SK-N-SH (cell line): Measurements from ENCODE around the gene ARL4D. TPM values are rescaled to one million over a fixed set of nuclear protein-coding genes. Genes with fewer than 3 reads are reported as not detected.

ENCODE experiments used
- CHD2 ChIP-seq: fragments of 150-350 bp; IDR thresholded peaks from 2 replicates; pipeline ENCODE4 v1.6.1; 2018; ENCODE audit warnings: low read length; ENCODE audit not compliant: partially characterized antibody
- CTCF ChIP-seq: fragments of 200-600 bp; sonication (generic); IDR thresholded peaks from 2 replicates; pipeline ENCODE4 v1.6.1; 2017; ENCODE audit warnings: antibody characterized with exemption, mild to moderate bottlenecking, moderate library complexity
- ELF1 ChIP-seq: IDR thresholded peaks from 2 replicates; pipeline ENCODE4 v1.4.0; 2012
- FOSL2 ChIP-seq: IDR thresholded peaks from 2 replicates; pipeline ENCODE4 v1.4.0; 2012; ENCODE audit warnings: low read depth, mild to moderate bottlenecking, moderate library complexity, borderline replicate concordance
- FOXJ3 ChIP-seq: sonication (generic); formaldehyde crosslinking; IDR thresholded peaks from 2 replicates; pipeline ENCODE4 v1.5.1; 2020; ENCODE audit warnings: mild to moderate bottlenecking, missing genetic modification reagents
- FOXM1 ChIP-seq: IDR thresholded peaks from 2 replicates; pipeline ENCODE4 v1.4.0; 2012; ENCODE audit warnings: low read depth, mild to moderate bottlenecking
- IRF3 ChIP-seq: fragments of 150-350 bp; IDR thresholded peaks from 2 replicates; pipeline ENCODE4 v1.6.1; 2016; ENCODE audit warnings: mild to moderate bottlenecking, low read depth, low read length
- MAX ChIP-seq: IDR thresholded peaks from 2 replicates; pipeline ENCODE4 v1.4.0; 2012; ENCODE audit warnings: low read depth
- MXI1 ChIP-seq: IDR thresholded peaks from 2 replicates; pipeline ENCODE4 v1.6.1; 2012; ENCODE audit warnings: mild to moderate bottlenecking, low read depth, low read length, improper control_type of control experiment
- NFIC ChIP-seq: IDR thresholded peaks from 2 replicates; pipeline ENCODE4 v1.4.0; 2012; ENCODE audit warnings: borderline replicate concordance
- NRF1 ChIP-seq: IDR thresholded peaks from 2 replicates; pipeline ENCODE4 v1.6.1; 2012; ENCODE audit warnings: low read depth, mild to moderate bottlenecking, low read length
- PBX3 ChIP-seq: IDR thresholded peaks from 2 replicates; pipeline ENCODE4; 2012
- POLR2AphosphoS5 ChIP-seq: IDR thresholded peaks from 2 replicates; pipeline ENCODE4 v1.6.1; 2012; ENCODE audit warnings: low read depth, low read length
- RAD21 ChIP-seq: IDR thresholded peaks from 2 replicates; pipeline ENCODE4 v1.6.1; 2012; ENCODE audit warnings: mild to moderate bottlenecking, low read length
- REST ChIP-seq: IDR thresholded peaks from 2 replicates; pipeline ENCODE4 v1.6.1; 2012; ENCODE audit warnings: mild to moderate bottlenecking, low read depth, low read length, moderate library complexity
- SIN3A ChIP-seq: IDR thresholded peaks from 2 replicates; pipeline ENCODE4 v1.6.1; 2012; ENCODE audit warnings: low read depth, mild to moderate bottlenecking, low read length, moderate library complexity, borderline replicate concordance
- SMC3 ChIP-seq: IDR thresholded peaks from 2 replicates; pipeline ENCODE4 v1.6.1; 2012; ENCODE audit warnings: low read depth, low read length, improper control_type of control experiment
- TAF1 ChIP-seq: IDR thresholded peaks from 2 replicates; pipeline ENCODE4 v1.6.1; 2012; ENCODE audit warnings: low read depth, mild to moderate bottlenecking, low read length, moderate library complexity, borderline replicate concordance
- TCF12 ChIP-seq: IDR thresholded peaks from 2 replicates; pipeline ENCODE4 v1.4.0; 2012
- TEAD4 ChIP-seq: IDR thresholded peaks from 2 replicates; pipeline ENCODE4 v1.4.0; 2012; ENCODE audit warnings: mild to moderate bottlenecking, borderline replicate concordance; ENCODE audit not compliant: insufficient read depth
- USF2 ChIP-seq: fragments of 150-350 bp; IDR thresholded peaks from 2 replicates; pipeline ENCODE4 v1.6.1; 2017; ENCODE audit warnings: antibody characterized with exemption, low read length, low read depth, borderline replicate concordance
- ZBTB33 ChIP-seq: IDR thresholded peaks from 2 replicates; pipeline ENCODE4 v1.4.0; 2012; ENCODE audit warnings: low read depth, borderline replicate concordance
- polyA plus RNA-seq, 3 experiments: library from polyadenylated mRNA; depleted of rRNA; stranded (reverse); fragments of >200 nt; gene quantifications; 2 replicates each; pipeline ENCODE4 v1.2.3, GENCODE V29; 2012

Gene ARL4D
- polyA plus RNA-seq, 1 of the 3 experiments (the other 2 are of a cell fraction), result 29.5 TPM

GRCh38 chr17:43388359-43389045 is 10.3 kb upstream of the ARL4D start (continued):
- TF ChIP-seq REST (peak; percentile 31; the same call in 1 of the 2 replicates), RAD21 (no peak), FOXJ3 (CRISPR knock-in tag) (peak; percentile 72; the same call in 1 of the 2 replicates), TEAD4 (no peak), ZBTB33 (no peak), IRF3 (no peak), PBX3 (no peak), MAX (peak; percentile 61), FOXM1 (no peak), SIN3A (peak; percentile 54; the same call in 1 of the 2 replicates), USF2 (no peak), FOSL2 (no peak; the same call in 1 of the 2 replicates), POLR2AphosphoS5 (peak; percentile 85), NRF1 (no peak), CTCF (no peak), ELF1 (peak; percentile 59), MXI1 (peak; percentile 46; the same call in 1 of the 2 replicates), TCF12 (no peak), NFIC (no peak), CHD2 (peak; percentile 34), SMC3 (no peak), TAF1 (peak; percentile 93)
